ENCODE data around the gene IPMK.

IPMK gene

DNA sequence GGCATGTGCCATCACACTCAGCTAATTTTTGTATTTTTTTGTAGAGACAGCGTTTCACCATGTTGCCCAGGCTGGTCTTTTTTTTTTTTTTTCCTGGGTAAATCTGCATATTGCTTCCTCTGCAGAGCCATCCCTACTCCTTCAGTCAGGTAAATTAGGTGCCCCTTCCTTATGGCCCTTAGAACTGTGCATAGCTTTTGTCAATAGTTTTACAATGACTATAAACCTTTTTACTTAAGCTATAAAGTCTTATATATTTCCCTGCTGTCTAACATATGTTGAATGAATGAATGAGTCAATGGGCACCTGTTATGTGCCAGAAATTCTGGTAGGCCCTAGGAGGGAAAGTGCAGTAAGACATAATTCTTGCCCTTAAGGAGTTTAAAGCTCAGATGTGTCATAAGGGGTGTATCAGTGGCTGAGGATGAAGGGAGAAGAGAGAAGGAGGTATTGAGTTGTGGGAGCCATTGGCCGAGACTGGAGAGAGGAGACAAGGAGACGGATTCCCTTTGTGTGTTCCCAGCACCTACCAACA lies 36.5 kb upstream of the IPMK start:
- no peak for DNase-seq (ENCODE audit: low read depth)
- H3K4me3 ChIP-seq (ENCODE audit: low read depth, low read length): no peak overlapping the region
- TF ChIP-seq, protein P1, sequence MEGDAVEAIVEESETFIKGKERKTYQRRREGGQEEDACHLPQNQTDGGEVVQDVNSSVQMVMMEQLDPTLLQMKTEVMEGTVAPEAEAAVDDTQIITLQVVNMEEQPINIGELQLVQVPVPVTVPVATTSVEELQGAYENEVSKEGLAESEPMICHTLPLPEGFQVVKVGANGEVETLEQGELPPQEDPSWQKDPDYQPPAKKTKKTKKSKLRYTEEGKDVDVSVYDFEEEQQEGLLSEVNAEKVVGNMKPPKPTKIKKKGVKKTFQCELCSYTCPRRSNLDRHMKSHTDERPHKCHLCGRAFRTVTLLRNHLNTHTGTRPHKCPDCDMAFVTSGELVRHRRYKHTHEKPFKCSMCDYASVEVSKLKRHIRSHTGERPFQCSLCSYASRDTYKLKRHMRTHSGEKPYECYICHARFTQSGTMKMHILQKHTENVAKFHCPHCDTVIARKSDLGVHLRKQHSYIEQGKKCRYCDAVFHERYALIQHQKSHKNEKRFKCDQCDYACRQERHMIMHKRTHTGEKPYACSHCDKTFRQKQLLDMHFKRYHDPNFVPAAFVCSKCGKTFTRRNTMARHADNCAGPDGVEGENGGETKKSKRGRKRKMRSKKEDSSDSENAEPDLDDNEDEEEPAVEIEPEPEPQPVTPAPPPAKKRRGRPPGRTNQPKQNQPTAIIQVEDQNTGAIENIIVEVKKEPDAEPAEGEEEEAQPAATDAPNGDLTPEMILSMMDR (IDR thresholded peaks at IDR 0.05; ENCODE audit: low read depth, low read length): no peak
- TF ChIP-seq POLR2A (IDR thresholded peaks at IDR 0.05; ENCODE audit: extremely low read depth, insufficient read length): no peak
- no peak for TF ChIP-seq MYC (IDR thresholded peaks at IDR 0.05; ENCODE audit: low read depth, low read length)
- TF ChIP-seq, protein P2, sequence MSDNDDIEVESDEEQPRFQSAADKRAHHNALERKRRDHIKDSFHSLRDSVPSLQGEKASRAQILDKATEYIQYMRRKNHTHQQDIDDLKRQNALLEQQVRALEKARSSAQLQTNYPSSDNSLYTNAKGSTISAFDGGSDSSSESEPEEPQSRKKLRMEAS (IDR thresholded peaks at IDR 0.05; ENCODE audit: low read depth, low read length): no peak

DNA sequence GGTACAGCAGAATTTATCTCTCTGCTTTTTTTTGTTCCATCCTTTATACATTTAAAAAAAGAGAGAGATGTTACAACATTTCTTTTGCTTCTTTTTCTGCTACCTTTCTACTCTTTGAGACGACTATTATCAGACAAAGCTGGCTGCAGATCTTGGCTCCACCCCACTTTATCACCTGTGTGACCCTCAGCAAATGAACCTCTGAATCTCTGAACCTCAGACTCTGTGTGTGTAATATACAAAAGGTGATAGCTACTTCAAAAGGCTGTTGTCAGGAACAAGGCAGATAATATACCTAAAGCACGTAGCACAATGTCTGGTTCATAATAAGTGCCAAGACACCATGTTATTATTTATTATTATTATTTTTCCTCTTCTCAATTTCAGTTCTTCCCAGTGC lies 34.6 kb upstream of the IPMK start:
- TF ChIP-seq, protein P2 (IDR thresholded peaks at IDR 0.05; ENCODE audit: low read depth, low read length): no peak
- TF ChIP-seq, protein P1 (IDR thresholded peaks at IDR 0.05; ENCODE audit: low read depth, low read length): no peak
- TF ChIP-seq MYC (IDR thresholded peaks at IDR 0.05; ENCODE audit: low read depth, low read length) (no peak), POLR2A (IDR thresholded peaks at IDR 0.05; ENCODE audit: extremely low read depth, insufficient read length) (no peak)
- no peak overlapping the region for H3K4me3 ChIP-seq (ENCODE audit: low read depth, low read length)
- DNase-seq (ENCODE audit: low read depth): no peak

DNA sequence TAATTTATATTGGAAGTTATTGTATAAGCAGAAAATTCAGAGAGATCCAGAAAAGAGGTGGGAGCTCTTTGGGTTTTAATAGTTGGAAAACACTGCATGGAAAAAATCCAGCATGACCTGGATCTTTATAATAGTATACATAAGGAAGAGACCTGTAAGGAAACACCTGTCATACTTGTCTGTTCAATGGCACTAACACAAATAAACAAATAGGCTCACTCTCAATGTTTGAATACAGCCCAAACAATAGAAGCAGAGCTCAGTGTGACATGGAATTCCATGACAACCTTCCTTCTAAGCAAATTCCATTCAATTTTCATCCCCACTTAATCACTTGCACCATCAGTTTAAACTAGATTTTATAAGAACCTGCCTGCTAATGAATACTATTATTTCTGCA lies 33.0 kb upstream of the IPMK start:
- DNase-seq (ENCODE audit: low read depth): no peak
- no peak overlapping the region for H3K4me3 ChIP-seq (ENCODE audit: low read depth, low read length)
- TF ChIP-seq MYC (IDR thresholded peaks at IDR 0.05; ENCODE audit: low read depth, low read length) (no peak), POLR2A (IDR thresholded peaks at IDR 0.05; ENCODE audit: extremely low read depth, insufficient read length) (no peak)
- TF ChIP-seq, protein P1 (IDR thresholded peaks at IDR 0.05; ENCODE audit: low read depth, low read length): no peak
- TF ChIP-seq, protein P2 (IDR thresholded peaks at IDR 0.05; ENCODE audit: low read depth, low read length): no peak

DNA sequence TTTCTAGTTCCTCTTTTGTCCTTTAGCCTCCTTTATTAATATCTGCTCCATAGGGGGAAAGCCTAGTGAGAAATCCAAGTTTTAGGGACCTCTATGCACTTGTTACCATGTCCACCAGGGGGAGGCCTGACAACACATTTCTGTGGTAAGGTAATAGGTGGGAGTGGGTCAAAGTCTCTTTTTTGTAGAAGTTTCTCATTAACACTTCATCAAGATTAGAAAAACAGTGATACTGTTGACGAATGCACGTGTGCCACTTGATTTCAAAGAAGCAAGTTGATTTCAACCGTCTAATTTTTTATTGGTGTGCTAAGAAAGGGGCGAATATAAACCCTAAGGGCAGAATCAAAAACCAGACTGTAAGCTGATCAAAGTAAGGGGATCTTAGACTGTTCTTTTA lies 31.9 kb upstream of the IPMK start:
- TF ChIP-seq, protein P1 (IDR thresholded peaks at IDR 0.05; ENCODE audit: low read depth, low read length): peak; percentile 77
- TF ChIP-seq MYC (IDR thresholded peaks at IDR 0.05; ENCODE audit: low read depth, low read length): no peak
- DNase-seq (ENCODE audit: low read depth): peak; percentile 86
- no peak overlapping the region for H3K4me3 ChIP-seq (ENCODE audit: low read depth, low read length)

DNA sequence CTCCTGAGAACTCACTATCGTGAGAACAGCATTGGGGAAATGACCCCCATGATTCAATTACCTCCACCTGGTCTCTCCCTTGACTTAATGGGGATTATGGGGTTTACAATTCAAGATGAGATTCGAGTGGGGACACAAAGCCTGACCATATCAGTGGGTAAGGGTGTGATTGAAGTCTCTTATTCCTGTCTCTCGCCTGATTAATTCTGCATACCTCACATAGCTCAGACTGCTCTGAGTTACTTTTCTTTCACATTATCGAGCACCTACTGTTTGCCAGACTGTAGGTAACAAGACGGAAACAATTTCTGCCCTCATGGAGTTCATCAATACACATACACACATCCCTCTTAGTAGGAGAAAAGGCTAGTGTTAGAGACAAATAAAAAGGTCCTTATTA lies 26.3 kb upstream of the IPMK start:
- TF ChIP-seq, protein P1 (IDR thresholded peaks at IDR 0.05; ENCODE audit: low read depth, low read length): no peak
- TF ChIP-seq, protein P2 (IDR thresholded peaks at IDR 0.05; ENCODE audit: low read depth, low read length): no peak
- no peak for TF ChIP-seq POLR2A (IDR thresholded peaks at IDR 0.05; ENCODE audit: extremely low read depth, insufficient read length)
- no peak for TF ChIP-seq MYC (IDR thresholded peaks at IDR 0.05; ENCODE audit: low read depth, low read length)
- no peak overlapping the region for H3K4me3 ChIP-seq (ENCODE audit: low read depth, low read length)
- no peak for DNase-seq (ENCODE audit: low read depth)

Measured in NB4 (cell line).